ENCODE data around the gene SYNE3. TPM values are rescaled to one million over a fixed set of nuclear protein-coding genes. Genes with fewer than 3 reads are reported as not detected.

The SYNE3 gene
- total RNA-seq, 1 experiment from 2014 or later, result 6.2 TPM

DNA sequence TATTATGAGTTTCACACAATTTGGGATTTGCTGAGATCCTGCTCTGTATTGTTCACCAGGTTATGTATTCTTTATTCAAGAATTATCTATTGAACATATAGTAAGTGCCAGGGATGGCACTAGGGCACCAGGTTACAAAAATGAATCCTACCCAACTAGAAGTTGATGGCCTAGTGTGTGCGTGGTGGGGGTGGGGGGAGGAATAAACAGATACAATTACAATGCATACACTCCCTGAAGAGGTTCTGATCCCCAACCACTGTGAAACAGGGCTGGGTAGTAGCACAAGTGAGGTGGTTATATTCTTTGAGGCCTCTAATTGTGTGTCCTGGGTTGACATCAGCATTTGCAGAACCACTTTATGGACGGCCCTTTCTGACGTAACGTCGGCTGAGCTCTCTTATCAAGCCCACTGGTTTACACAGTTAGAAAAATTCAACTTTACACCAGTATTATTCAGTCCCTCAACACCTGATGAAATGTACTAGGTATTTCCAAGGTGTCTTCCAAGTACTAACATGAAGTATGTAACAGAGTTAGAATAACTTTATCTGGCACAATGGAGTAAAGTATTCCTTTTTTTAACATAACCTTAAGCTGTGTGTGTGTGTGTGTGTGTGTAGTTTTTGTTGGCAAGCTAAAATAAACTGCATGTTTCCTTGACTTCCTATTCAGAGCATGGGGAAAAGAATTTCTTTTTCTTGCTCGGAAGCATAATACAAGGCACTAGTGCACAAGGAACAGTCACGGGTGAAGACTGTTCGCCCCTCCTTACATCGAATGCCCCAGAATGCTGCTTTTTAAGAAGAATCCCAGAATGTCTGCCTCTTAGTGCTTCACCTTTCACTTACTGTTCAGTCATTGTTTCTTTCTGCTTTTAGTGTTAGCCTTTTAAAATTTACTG lies 10.3 kb upstream of the SYNE3 start:
- no peak overlapping the region for H3K4me3 ChIP-seq (ENCODE audit: low read depth in 2 of 2, low read length in 2 of 2)
- in situ Hi-C loops (cut with HindIII; ENCODE audit: low pct_unique_long_range_greater_than_20kb, low sequenced_read_pairs) (no loop called here), intact Hi-C loops (cut with micrococcal nuclease; ENCODE audit: unreplicated experiment) (loop anchor here (2.0 kb wide), 1 partner anchor 84 kb away; no protein-coding TSS in a partner anchor)
- H3K4me1 ChIP-seq (ENCODE audit: control insufficient read depth, insufficient read depth, low read length), result peaks cover 35% of the 10 kb centered on the region
- ChIA-PET CTCF (interaction anchor here (0.5 to 3.4 kb wide), 4 partner anchors 17 to 924 kb away, joined by 3 to 24 read pairs (median 6); no protein-coding TSS in a partner anchor), POLR2A (no interaction called here)
- BruUV-seq (replicated peaks), result no TSS peak
- no peak for ATAC-seq
- no peaks in the 10 kb centered on the region for H3K27me3 ChIP-seq (ENCODE audit: control insufficient read depth, insufficient read depth, low read length)
- TF ChIP-seq SIN3A (IDR thresholded peaks at IDR 0.05; ENCODE audit: borderline replicate concordance, insufficient read depth, low read depth, low read length) (no peak), POLR2AphosphoS5 (IDR thresholded peaks at IDR 0.05; ENCODE audit: low read depth, low read length) (no peak), TCF7L2 (IDR thresholded peaks at IDR 0.05; ENCODE audit: low read depth, low read length) (no peak)
- TF ChIP-seq, protein P1, sequence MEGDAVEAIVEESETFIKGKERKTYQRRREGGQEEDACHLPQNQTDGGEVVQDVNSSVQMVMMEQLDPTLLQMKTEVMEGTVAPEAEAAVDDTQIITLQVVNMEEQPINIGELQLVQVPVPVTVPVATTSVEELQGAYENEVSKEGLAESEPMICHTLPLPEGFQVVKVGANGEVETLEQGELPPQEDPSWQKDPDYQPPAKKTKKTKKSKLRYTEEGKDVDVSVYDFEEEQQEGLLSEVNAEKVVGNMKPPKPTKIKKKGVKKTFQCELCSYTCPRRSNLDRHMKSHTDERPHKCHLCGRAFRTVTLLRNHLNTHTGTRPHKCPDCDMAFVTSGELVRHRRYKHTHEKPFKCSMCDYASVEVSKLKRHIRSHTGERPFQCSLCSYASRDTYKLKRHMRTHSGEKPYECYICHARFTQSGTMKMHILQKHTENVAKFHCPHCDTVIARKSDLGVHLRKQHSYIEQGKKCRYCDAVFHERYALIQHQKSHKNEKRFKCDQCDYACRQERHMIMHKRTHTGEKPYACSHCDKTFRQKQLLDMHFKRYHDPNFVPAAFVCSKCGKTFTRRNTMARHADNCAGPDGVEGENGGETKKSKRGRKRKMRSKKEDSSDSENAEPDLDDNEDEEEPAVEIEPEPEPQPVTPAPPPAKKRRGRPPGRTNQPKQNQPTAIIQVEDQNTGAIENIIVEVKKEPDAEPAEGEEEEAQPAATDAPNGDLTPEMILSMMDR (IDR thresholded peaks at IDR 0.05), result no peak
- TF ChIP-seq, protein P2, sequence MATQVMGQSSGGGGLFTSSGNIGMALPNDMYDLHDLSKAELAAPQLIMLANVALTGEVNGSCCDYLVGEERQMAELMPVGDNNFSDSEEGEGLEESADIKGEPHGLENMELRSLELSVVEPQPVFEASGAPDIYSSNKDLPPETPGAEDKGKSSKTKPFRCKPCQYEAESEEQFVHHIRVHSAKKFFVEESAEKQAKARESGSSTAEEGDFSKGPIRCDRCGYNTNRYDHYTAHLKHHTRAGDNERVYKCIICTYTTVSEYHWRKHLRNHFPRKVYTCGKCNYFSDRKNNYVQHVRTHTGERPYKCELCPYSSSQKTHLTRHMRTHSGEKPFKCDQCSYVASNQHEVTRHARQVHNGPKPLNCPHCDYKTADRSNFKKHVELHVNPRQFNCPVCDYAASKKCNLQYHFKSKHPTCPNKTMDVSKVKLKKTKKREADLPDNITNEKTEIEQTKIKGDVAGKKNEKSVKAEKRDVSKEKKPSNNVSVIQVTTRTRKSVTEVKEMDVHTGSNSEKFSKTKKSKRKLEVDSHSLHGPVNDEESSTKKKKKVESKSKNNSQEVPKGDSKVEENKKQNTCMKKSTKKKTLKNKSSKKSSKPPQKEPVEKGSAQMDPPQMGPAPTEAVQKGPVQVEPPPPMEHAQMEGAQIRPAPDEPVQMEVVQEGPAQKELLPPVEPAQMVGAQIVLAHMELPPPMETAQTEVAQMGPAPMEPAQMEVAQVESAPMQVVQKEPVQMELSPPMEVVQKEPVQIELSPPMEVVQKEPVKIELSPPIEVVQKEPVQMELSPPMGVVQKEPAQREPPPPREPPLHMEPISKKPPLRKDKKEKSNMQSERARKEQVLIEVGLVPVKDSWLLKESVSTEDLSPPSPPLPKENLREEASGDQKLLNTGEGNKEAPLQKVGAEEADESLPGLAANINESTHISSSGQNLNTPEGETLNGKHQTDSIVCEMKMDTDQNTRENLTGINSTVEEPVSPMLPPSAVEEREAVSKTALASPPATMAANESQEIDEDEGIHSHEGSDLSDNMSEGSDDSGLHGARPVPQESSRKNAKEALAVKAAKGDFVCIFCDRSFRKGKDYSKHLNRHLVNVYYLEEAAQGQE (IDR thresholded peaks at IDR 0.05; ENCODE audit: insufficient read depth in 1 of 2, low read depth in 2 of 2, low read length in 1 of 2), result no peak
- DNase-seq (ENCODE audit: low read depth, low spot score), result no peak
- H3K9me3 ChIP-seq (ENCODE audit: control insufficient read depth, insufficient read depth, low read depth, low read length), result no peaks in the 10 kb centered on the region
- peaks cover 1% of the 10 kb centered on the region; the same call in 1 of the 2 replicates for H3K36me3 ChIP-seq (ENCODE audit: control insufficient read depth, insufficient read depth, low read length)
- no peak overlapping the region for H3K27ac ChIP-seq (ENCODE audit: low read length)

DNA sequence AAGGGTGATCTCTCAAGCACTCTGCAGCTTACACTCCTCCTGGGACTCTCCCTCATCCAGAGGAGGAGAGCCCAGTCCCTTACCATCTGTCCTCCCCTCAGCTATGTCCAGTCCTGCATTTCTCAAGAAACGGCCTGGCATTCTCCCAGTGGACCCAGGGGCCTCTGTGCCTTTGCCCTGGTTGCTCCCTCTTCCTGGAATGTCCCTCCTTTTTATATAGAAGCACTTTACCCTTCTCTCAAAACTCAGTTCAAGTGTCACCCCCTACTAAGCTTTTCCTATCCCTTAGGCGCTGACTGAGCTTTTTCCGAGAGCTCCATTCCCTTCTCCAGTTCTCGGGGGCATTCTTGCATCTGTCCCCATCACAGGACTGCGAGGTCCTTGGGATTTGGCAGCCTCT lies 9.5 kb upstream of the SYNE3 start:
- H3K9me3 ChIP-seq (ENCODE audit: control insufficient read depth, insufficient read depth, low read depth, low read length), result no peaks in the 10 kb centered on the region
- no peaks in the 10 kb centered on the region for H3K27me3 ChIP-seq (ENCODE audit: control insufficient read depth, insufficient read depth, low read length)
- peaks cover 28% of the 10 kb centered on the region for H3K4me1 ChIP-seq (ENCODE audit: control insufficient read depth, insufficient read depth, low read length)
- H3K36me3 ChIP-seq (ENCODE audit: control insufficient read depth, insufficient read depth, low read length), result no peaks in the 10 kb centered on the region; the same call in 1 of the 2 replicates
- POLR2A ChIA-PET, result no interaction called here
- ATAC-seq (no peak), DNase-seq (ENCODE audit: low read depth, low spot score) (no peak)
- CTCF ChIA-PET, result interaction anchor here (3.4 kb wide), 1 partner anchor 84 kb away, joined by 24 read pairs; no protein-coding TSS in a partner anchor
- no peak overlapping the region for H3K4me3 ChIP-seq (ENCODE audit: low read depth in 2 of 2, low read length in 2 of 2)
- no TSS peak for BruUV-seq (replicated peaks)
- TF ChIP-seq, protein P2 (IDR thresholded peaks at IDR 0.05; ENCODE audit: insufficient read depth in 1 of 2, low read depth in 2 of 2, low read length in 1 of 2), result no peak
- no peak for TF ChIP-seq POLR2AphosphoS5 (IDR thresholded peaks at IDR 0.05; ENCODE audit: low read depth, low read length)
- TF ChIP-seq, protein P1 (IDR thresholded peaks at IDR 0.05), result no peak
- TF ChIP-seq SIN3A (IDR thresholded peaks at IDR 0.05; ENCODE audit: borderline replicate concordance, insufficient read depth, low read depth, low read length), result no peak
- TF ChIP-seq TCF7L2 (IDR thresholded peaks at IDR 0.05; ENCODE audit: low read depth, low read length), result no peak
- peak overlapping the region; percentile 6; the same call in 1 of the 2 replicates for H3K27ac ChIP-seq (ENCODE audit: low read length)
- in situ Hi-C loops (cut with HindIII; ENCODE audit: low pct_unique_long_range_greater_than_20kb, low sequenced_read_pairs), result no loop called here
- intact Hi-C loops (cut with micrococcal nuclease; ENCODE audit: unreplicated experiment), result loop anchor here (2.0 kb wide), 1 partner anchor 83 kb away; no protein-coding TSS in a partner anchor
